GM12878 (cell line): ENCODE results near the gene MAPRE3. TPM values are rescaled to one million over a fixed set of nuclear protein-coding genes. Genes with fewer than 3 reads are reported as not detected.

ENCODE experiments used
- ATAC-seq: fragments of 200-7000 bp; cut with Tn5 transposase; 3 replicates; pipeline ENCODE4 v1.9.1; 2020; ENCODE audit warnings: mild to moderate bottlenecking, moderate library complexity
- BruUV-seq: library from RNA; stranded (reverse); fragments of 400-500 nt; replicated peaks from 2 replicates; lab custom pipeline; 2021; lab: Mats Ljungman, UMichigan
- CTCF ChIA-PET: fragments of 300-600 bp; sonication (Branson Sonifier 250); formaldehyde crosslinking; extraction: SDS; loops from one replicate; lab custom pipeline; 2021; ENCODE audit warnings: inconsistent platforms; lab: Yijun Ruan, JAX
- POLR2A ChIA-PET: fragments of 350-600 bp; formaldehyde crosslinking; extraction: SDS; loops from one replicate; lab custom pipeline; 2021; ENCODE audit warnings: inconsistent platforms; lab: Charles Lee
- RAD21 ChIA-PET: fragments of 300-600 bp; sonication (Branson Sonifier 250); formaldehyde crosslinking; loops from one replicate; lab custom pipeline; 2023; ENCODE audit warnings: antibody characterized with exemption; ENCODE audit not compliant: unreplicated experiment; lab: Charles Lee
- SMC1A ChIA-PET: fragments of 300-600 bp; sonication (Branson Sonifier 250); formaldehyde crosslinking; loops from one replicate; lab custom pipeline; 2023; ENCODE audit not compliant: unreplicated experiment, uncharacterized antibody; lab: Charles Lee
- DNase-seq: peaks from one replicate; pipeline ENCODE4 v3.0.0-alpha.2; 2011; ENCODE audit warnings: low read depth, low spot score
- FAIRE-seq: peaks from 3 replicates; lab custom pipeline; 2011; peaks lifted over from hg19 to GRCh38; lab: Jason Lieb, UNC
- H2AFZ ChIP-seq: 2 replicates; pipeline ENCODE4 v1.6.0; 2011; ENCODE audit warnings: low read depth, low read length, control low read depth; ENCODE audit not compliant: control insufficient read depth
- H3K27ac ChIP-seq: 2 replicates; pipeline ENCODE4 v1.5.1; 2011; ENCODE audit warnings: control low read depth; ENCODE audit not compliant: control insufficient read depth, insufficient read depth
- H3K27me3 ChIP-seq, 2 experiments: replicated peaks in 1 of 2; 2 replicates each; pipeline versions ENCODE4 v1.6.0 to v1.6.1; 2011; ENCODE audit warnings: low read length in 1 of 2; ENCODE audit not compliant: control insufficient read depth in 2 of 2, insufficient read depth in 2 of 2
- H3K36me3 ChIP-seq, 2 experiments: 2 replicates each; pipeline ENCODE4 v1.5.1; 2011; ENCODE audit warnings: low read length in 1 of 2; ENCODE audit not compliant: control insufficient read depth in 2 of 2, insufficient read depth in 2 of 2
- H3K4me1 ChIP-seq: 2 replicates; pipeline ENCODE4 v1.6.1; 2011; ENCODE audit warnings: mild to moderate bottlenecking, low read length, moderate library complexity, mixed read lengths; ENCODE audit not compliant: control insufficient read depth, insufficient read depth
- H3K4me2 ChIP-seq: 2 replicates; pipeline ENCODE4 v1.6.0; 2011; ENCODE audit warnings: control low read depth; ENCODE audit not compliant: control insufficient read depth, insufficient read depth
- H3K4me3 ChIP-seq: fragments of 200-600 bp; sonication (generic); 2 replicates; pipeline ENCODE4 v1.5.1; 2016
- H3K79me2 ChIP-seq: 2 replicates; pipeline ENCODE4 v1.6.0; 2011; ENCODE audit warnings: low read length; ENCODE audit not compliant: control insufficient read depth, insufficient read depth
- H3K9ac ChIP-seq: 2 replicates; pipeline ENCODE4 v1.8.0; 2011; ENCODE audit warnings: low read length, control low read depth, mixed read lengths; ENCODE audit not compliant: control insufficient read depth, insufficient read depth
- H3K9me3 ChIP-seq: replicated peaks from 3 replicates; pipeline ENCODE4 v1.5.1; 2011; ENCODE audit warnings: mild to moderate bottlenecking, low read length; ENCODE audit not compliant: control insufficient read depth, insufficient read depth
- H4K20me1 ChIP-seq: 2 replicates; pipeline ENCODE4 v1.6.0; 2011; ENCODE audit not compliant: control insufficient read depth, insufficient read depth
- BMI1 ChIP-seq: fragments of 450-650 bp; IDR thresholded peaks from 2 replicates; pipeline ENCODE4 v1.6.1; 2016; ENCODE audit warnings: mild to moderate bottlenecking, moderate library complexity, borderline replicate concordance
- EED ChIP-seq: sonication (generic); IDR thresholded peaks from 2 replicates; pipeline ENCODE4 v1.6.1; 2016; ENCODE audit warnings: antibody characterized with exemption, low read depth
- EZH2 ChIP-seq: IDR thresholded peaks from 2 replicates; pipeline ENCODE4 v1.6.1; 2012; ENCODE audit warnings: low read depth, mild to moderate bottlenecking, control low read depth, inconsistent platforms, low read length, borderline replicate concordance; ENCODE audit not compliant: control insufficient read depth
- MYB ChIP-seq: fragments of 150-350 bp; IDR thresholded peaks from 2 replicates; pipeline ENCODE4 v1.6.1; 2014; ENCODE audit warnings: mild to moderate bottlenecking, low read depth, low read length, borderline replicate concordance
- NR2C2 ChIP-seq: IDR thresholded peaks from 2 replicates; pipeline ENCODE4 v1.6.1; 2011; ENCODE audit warnings: borderline replicate concordance, low read depth; ENCODE audit not compliant: control insufficient read depth, insufficient read length
- NR2F1 ChIP-seq: fragments of 450-650 bp; conservative IDR thresholded peaks from 2 replicates; pipeline ENCODE4 v1.6.1; 2017; ENCODE audit warnings: mild to moderate bottlenecking
- PAX8 ChIP-seq: fragments of 450-650 bp; IDR thresholded peaks from 2 replicates; pipeline ENCODE4 v1.6.1; 2017; ENCODE audit warnings: mild to moderate bottlenecking, moderate library complexity
- PML ChIP-seq: IDR thresholded peaks from 2 replicates; pipeline ENCODE4 v1.6.1; 2012; ENCODE audit warnings: low read length, inconsistent platforms
- POU2F2 ChIP-seq: IDR thresholded peaks from 3 replicates; pipeline ENCODE4 v1.6.1; 2011; ENCODE audit warnings: low read depth, mild to moderate bottlenecking, low read length, borderline replicate concordance
- RCOR1 ChIP-seq: conservative IDR thresholded peaks from 2 replicates; pipeline ENCODE4 v1.6.1; 2012; ENCODE audit warnings: low read depth, low read length, improper control_type of control experiment
- RELA ChIP-seq: fragments of 450-650 bp; IDR thresholded peaks from 2 replicates; pipeline ENCODE4 v1.8.0; 2014; ENCODE audit warnings: borderline replicate concordance; ENCODE audit not compliant: partially characterized antibody
- SIN3A ChIP-seq: IDR thresholded peaks from 2 replicates; pipeline ENCODE4 v1.6.1; 2012; ENCODE audit warnings: low read depth, low read length, improper control_type of control experiment
- SMAD1 ChIP-seq: fragments of 450-650 bp; IDR thresholded peaks from 2 replicates; pipeline ENCODE4 v1.6.1; 2018; ENCODE audit warnings: mild to moderate bottlenecking, low read depth; ENCODE audit not compliant: partially characterized antibody
- ZNF24 ChIP-seq: fragments of 450-650 bp; IDR thresholded peaks from 2 replicates; pipeline ENCODE4 v1.6.1; 2017; ENCODE audit warnings: antibody characterized with exemption, mild to moderate bottlenecking
- ZSCAN29 ChIP-seq: fragments of 450-650 bp; IDR thresholded peaks from 2 replicates; pipeline ENCODE4 v1.6.1; 2017; ENCODE audit warnings: mild to moderate bottlenecking, moderate library complexity
- WGBS: methylation state at CpG from one replicate; pipeline ENCODE4 v1.1.6; 2016; ENCODE audit warnings: low lambda C conversion rate; ENCODE audit not compliant: insufficient replicate concordance, insufficient coverage; ENCODE audit errors: missing lambda C conversion rate; 5-methylcytosine and 5-hydroxymethylcytosine counted together
- in situ Hi-C: fragments of 300-500 bp; cut with MboI; formaldehyde crosslinking; loops from 9 replicates; pipeline ENCODE4 v1.14.3; 2018; ENCODE audit warnings: mixed read lengths
- intact Hi-C: fragments of 100-400 bp; cut with micrococcal nuclease; formaldehyde crosslinking; loops from one replicate; pipeline ENCODE4 v1.14.2; 2022; ENCODE audit not compliant: unreplicated experiment
- polyA plus RNA-seq, 11 experiments: library from polyadenylated mRNA; depleted of rRNA in 4 of 11; unstranded in 6 of 11; stranded (reverse) in 5 of 11; fragments of >200 nt; fragmentation: Nextera tagmentation in 4 of 11; fragmentation: Illumina TruSeq in 1 of 11; extraction: Ambion mirVana in 4 of 11; extraction: Trizol in 1 of 11; gene quantifications; 1 replicate in 1 of 11; 2 replicates in 10 of 11; pipeline versions ENCODE4 v1.2.1 to v1.2.3, GENCODE V29; 2011 to 2016; ENCODE audit warnings: inconsistent platforms in 2 of 11, missing spikeins in 2 of 11, low read depth in 1 of 11
- total RNA-seq, 4 experiments: library from RNA; depleted of rRNA in 3 of 4; stranded (reverse); fragments of >200 nt in 3 of 4; fragmentation: Illumina TruSeq in 1 of 4; extraction: Trizol in 1 of 4; gene quantifications; 2 replicates each; pipeline versions ENCODE4 v1.2.1 to v1.2.3, GENCODE V29; 2013 to 2021
- TF ChIP-seq, protein P1 (sequence below), 3 experiments: IDR thresholded peaks in 2 of 3; conservative IDR thresholded peaks in 1 of 3; 2 replicates each; pipeline ENCODE4 v1.5.1; 2011; ENCODE audit warnings: low read depth in 3 of 3, low read length in 3 of 3, mild to moderate bottlenecking in 3 of 3, control low read depth in 2 of 3, moderate library complexity in 2 of 3, inconsistent platforms in 1 of 3, mixed read lengths in 1 of 3; ENCODE audit not compliant: control insufficient read depth in 2 of 3, insufficient read depth in 1 of 3; ENCODE audit errors: extremely low read depth in 1 of 3

The MAPRE3 gene
- total and polyA plus RNA-seq, 10 of the 15 experiments (the other 5 are each of a cell fraction or from before 2014, with no cell fraction given) = 0.03 to 1.3 (median 0.73) TPM; not detected in 1

- Histone ChIP-seq H2AFZ (no peak overlapping the region), H3K9me3 (no peaks in the 10 kb centered on the region), H3K27me3 (no peaks in the 10 kb centered on the region), H3K4me1 (peaks cover 9% of the 10 kb centered on the region), H3K9ac (no peak overlapping the region), H3K4me2 (no peak overlapping the region), H3K79me2 (peaks cover 7% of the 10 kb centered on the region), H3K27ac (no peak overlapping the region), H3K36me3 (peaks cover 0 to 9% of the 10 kb centered on the region in 2 experiments; a peak in 3 of 4 replicates), H3K4me3 (no peak overlapping the region), H4K20me1 (no peaks in the 10 kb centered on the region)
- WGBS = 95% methylated on average over 10 of the region's 10 CpGs
- no TSS peak for BruUV-seq
- ChIA-PET SMC1A (no interaction called here), CTCF (no interaction called here), RAD21 (no interaction called here), POLR2A (interaction anchor here (0.5 kb wide), 1 partner anchor 11 kb away, joined by 5 read pairs; no protein-coding TSS in a partner anchor)
- TF ChIP-seq SMAD1 = no peak
- TF ChIP-seq RCOR1 = no peak
- DNase-seq (no peak), FAIRE-seq (no peak), ATAC-seq (no peak)
- intact Hi-C loops (no loop called here), in situ Hi-C loops (no loop called here)
Measured at GRCh38 chr2:27027211-27027651, 56.8 kb downstream of the MAPRE3 start.

GRCh38 chr2:27029051-27029450, 58.6 kb downstream of the MAPRE3 start:
- H3K27me3 ChIP-seq = no peaks in the 10 kb centered on the region
- intact Hi-C loops (no loop called here), in situ Hi-C loops (no loop called here)
- ChIA-PET CTCF (interaction anchor here (1.0 kb wide), 1 partner anchor 22 kb away, joined by 4 read pairs; the partner anchor contains the start of gene AGBL5), SMC1A (interaction anchor here (1.0 kb wide), 1 partner anchor 16 kb away, joined by 3 read pairs; no protein-coding TSS in a partner anchor), RAD21 (interaction anchor here (1.9 kb wide), 1 partner anchor 22 kb away, joined by 6 read pairs; the partner anchor contains the start of gene AGBL5), POLR2A (interaction anchor here (0.6 to 3.4 kb wide), 3 partner anchors 21 to 26 kb away, joined by 3 to 15 read pairs (median 3); partner anchors contain the start of gene AGBL5)
- no peak overlapping the region for H2AFZ ChIP-seq
- BruUV-seq = no TSS peak
- H3K4me1 ChIP-seq = peaks cover 9% of the 10 kb centered on the region
- H3K79me2 ChIP-seq = peaks cover 24% of the 10 kb centered on the region
- no peak overlapping the region for H3K4me2 ChIP-seq
- H3K36me3 ChIP-seq = peaks cover 0 to 6% of the 10 kb centered on the region in 2 experiments; a peak in 2 of 4 replicates
- H3K9ac ChIP-seq = no peak overlapping the region
- H3K9me3 ChIP-seq = no peaks in the 10 kb centered on the region
- H3K27ac ChIP-seq = no peak overlapping the region
- DNase-seq (no peak), ATAC-seq (no peak), FAIRE-seq (no peak)
- no peaks in the 10 kb centered on the region for H4K20me1 ChIP-seq
- WGBS = 64% methylated on average over 2 of the region's 2 CpGs
- H3K4me3 ChIP-seq = no peak overlapping the region
- TF ChIP-seq BMI1 = no peak
- no peak for TF ChIP-seq PAX8
- no peak for TF ChIP-seq PML
- no peak for TF ChIP-seq POU2F2
- no peak for TF ChIP-seq SIN3A
- TF ChIP-seq EZH2 = no peak
- no peak for TF ChIP-seq NR2F1
- no peak for TF ChIP-seq ZSCAN29
- no peak for TF ChIP-seq MYB
- TF ChIP-seq, protein P1, sequence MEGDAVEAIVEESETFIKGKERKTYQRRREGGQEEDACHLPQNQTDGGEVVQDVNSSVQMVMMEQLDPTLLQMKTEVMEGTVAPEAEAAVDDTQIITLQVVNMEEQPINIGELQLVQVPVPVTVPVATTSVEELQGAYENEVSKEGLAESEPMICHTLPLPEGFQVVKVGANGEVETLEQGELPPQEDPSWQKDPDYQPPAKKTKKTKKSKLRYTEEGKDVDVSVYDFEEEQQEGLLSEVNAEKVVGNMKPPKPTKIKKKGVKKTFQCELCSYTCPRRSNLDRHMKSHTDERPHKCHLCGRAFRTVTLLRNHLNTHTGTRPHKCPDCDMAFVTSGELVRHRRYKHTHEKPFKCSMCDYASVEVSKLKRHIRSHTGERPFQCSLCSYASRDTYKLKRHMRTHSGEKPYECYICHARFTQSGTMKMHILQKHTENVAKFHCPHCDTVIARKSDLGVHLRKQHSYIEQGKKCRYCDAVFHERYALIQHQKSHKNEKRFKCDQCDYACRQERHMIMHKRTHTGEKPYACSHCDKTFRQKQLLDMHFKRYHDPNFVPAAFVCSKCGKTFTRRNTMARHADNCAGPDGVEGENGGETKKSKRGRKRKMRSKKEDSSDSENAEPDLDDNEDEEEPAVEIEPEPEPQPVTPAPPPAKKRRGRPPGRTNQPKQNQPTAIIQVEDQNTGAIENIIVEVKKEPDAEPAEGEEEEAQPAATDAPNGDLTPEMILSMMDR (IDR thresholded peaks at IDR 0.05 in 2 of 3, conservative IDR thresholded peaks at IDR 0.05 in 1 of 3; ENCODE audit: control insufficient read depth in 2 of 3, extremely low read depth in 1 of 3, insufficient read depth in 1 of 3, low read depth in 3 of 3, low read length in 3 of 3) = no peak
- no peak for TF ChIP-seq ZNF24
- TF ChIP-seq NR2C2 = no peak
- no peak for TF ChIP-seq RELA
- TF ChIP-seq EED = no peak
